DMS79 treated with DMSO at 0.1 percent for 48 hours (cell line): ENCODE measurements around the gene DGCR6L.
"Not testable (repeated sequence)": the region's sequence is repeated elsewhere in the genome, so short reads cannot be mapped to it uniquely, and the experiment has no call there.

Source experiments
- DNase-seq: peaks from one replicate; lab custom pipeline; 2025; lab: John Stamatoyannopoulos, UW

DGCR6L gene

DNA sequence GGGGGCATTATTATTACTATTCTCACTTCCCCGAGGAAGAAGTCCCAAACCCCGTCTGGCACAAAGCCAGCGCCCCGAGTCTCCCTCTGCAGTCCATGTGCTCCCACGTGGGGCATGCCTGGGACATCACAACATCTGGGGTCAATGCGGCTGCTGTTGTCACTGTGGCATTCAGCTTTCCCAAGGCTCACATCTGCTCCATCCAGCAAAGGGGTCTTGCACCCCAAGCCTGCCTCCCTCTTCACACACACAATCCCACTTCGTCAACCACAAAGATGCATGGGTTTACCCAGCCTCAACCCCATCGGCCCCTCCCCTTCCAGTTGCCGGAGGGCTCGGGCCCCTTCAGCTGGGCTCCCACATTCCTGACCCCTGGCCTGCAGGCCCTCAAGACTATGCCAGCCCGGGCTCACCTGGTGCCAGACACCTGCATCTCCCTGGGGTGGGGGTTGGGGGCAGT lies 28.2 kb downstream of the DGCR6L start:
- DNase-seq: no peak

GRCh38 chr22:20291249-20291586 lies 28.6 kb downstream of the DGCR6L start:
- DNase-seq: no peak

- no peak for DNase-seq
Measured at GRCh38 chr22:20290578-20291248, 29.1 kb downstream of the DGCR6L start.

DNA sequence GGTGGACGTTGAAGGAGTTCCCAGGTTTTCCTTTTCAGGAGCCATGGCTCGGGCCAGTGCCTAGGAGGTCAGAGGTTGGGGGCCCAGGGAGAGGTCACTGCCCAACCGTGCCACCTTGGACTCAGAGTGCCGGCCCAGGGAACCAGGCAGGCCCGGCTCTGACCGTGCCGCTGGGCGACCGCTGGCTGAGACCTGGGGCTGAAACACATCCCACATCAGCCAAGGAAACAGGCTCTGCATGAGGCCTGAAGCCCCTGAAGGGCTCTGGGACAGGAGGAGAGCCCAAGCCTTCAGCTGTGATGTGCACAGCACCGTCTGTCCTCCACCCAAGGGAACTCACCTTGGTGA lies 29.8 kb downstream of the DGCR6L start:
- no peak for DNase-seq

DNA sequence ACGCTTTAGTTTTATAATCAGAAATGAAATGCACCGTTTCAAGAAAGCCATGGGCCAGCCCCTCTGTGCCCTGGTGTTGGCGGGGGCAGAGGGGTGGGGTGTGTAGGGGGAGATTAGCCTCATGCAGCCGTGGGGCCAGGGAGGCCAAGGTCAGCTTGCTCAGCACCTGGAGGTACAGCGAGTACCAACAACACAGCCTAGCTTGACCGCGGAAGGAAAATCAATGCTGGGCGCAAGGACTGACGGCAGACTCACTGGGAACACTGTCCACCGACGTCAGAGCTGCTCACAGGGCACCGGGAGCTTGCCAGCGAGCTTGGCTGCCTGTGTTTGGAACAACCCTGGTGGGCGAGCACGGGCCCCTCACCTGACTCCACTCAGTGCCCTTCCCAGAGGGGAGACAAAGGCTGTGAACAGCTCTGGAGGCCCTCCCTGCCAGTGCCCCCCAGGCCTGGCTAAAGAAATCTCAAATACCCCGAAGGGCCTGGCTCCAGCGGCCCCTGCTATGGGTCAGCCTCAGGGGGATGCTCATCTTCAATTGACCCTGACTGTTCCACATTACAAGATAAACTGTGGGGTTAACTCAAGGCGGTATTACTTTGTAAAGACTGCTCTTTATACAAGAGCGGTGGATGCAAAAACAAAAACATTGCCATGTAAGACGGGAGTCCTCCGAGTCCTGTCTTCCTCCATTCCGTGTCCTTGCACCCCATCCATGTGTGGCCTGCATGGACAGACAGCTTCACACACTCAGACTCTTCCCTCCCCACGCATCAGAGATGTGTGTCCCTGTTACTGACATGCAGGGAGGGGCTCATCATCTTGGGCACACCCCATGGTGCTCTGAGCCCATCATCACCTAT lies 30.4 kb downstream of the DGCR6L start:
- not testable (repeated sequence) for DNase-seq

DNA sequence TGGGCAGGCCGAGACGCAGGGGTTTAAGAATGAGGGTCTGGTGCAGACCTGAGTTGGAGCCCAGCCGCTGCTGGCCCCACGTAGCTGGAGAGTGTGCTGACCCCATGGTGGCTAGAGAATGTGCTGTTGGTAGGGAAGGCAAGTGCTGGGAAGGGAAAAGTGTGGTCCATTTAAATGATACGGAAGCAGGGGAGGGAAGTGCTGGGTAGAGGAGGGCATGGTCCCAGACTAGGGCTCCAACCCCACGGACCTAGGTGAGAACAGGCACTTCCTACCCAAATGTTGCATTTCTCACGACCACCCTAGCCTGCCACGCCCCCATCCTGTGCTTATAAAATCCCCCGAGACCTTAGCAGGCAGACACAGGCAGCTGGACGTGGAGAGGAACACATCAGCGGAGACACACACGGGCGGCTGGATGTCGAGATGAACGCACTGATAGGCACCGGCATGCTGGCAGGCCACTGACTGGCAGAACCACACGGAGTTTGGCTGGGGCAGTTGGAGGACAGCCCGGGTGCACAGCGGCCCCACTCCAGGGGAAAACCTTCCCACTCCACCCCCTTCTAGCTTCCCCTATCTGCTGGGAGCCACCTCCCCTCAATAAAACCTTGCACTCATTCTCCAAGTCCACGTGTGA lies 33.0 kb downstream of the DGCR6L start:
- not testable (repeated sequence) for DNase-seq

- not testable (repeated sequence) for DNase-seq
Measured at GRCh38 chr22:20286312-20286660, 33.6 kb downstream of the DGCR6L start.

GRCh38 chr22:20285473-20286311 lies 34.2 kb downstream of the DGCR6L start:
- DNase-seq: not testable (repeated sequence)

- no peak for DNase-seq
Measured at GRCh38 chr22:20284471-20285086, 35.3 kb downstream of the DGCR6L start.

GRCh38 chr22:20283674-20284066 lies 36.2 kb downstream of the DGCR6L start:
- no peak for DNase-seq

DNA sequence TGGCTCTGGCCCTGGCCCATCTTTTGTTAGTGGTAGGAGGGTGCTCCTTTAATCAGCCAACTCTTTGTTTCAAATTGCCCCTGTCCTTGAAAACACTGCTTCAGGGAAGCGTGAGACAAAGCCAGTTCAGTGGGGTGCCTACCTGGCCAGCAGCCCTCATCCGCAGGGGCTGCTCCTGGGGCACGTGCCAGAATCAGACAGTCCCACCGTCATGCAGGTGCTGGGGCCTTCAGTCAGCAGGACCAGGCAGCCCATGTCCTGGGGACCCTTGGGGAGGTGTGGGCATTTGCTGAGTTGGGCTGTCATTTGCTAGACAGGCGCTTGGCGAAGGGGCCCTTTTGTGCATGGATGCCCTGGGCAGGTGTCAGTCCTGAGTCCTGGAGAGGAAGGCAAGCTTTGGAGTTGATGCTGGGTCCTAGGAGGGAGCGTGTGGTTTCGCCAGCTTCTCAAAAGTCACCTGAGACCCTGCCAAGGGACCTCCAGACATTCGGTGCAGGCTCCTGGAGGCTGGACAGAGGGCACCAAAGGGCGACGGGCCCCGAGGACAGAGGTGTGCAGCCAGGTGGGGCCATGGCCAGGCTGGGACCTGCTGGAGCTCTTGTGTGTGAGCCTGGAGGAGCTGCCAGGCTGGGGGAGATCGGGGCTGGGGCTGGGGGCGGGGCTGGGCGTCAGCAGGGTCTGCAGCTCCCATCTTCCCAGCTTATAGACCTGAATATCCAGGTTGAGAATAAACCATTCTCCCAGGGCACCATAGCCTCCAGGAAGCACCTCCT lies 36.8 kb downstream of the DGCR6L start:
- no peak for DNase-seq

DNA sequence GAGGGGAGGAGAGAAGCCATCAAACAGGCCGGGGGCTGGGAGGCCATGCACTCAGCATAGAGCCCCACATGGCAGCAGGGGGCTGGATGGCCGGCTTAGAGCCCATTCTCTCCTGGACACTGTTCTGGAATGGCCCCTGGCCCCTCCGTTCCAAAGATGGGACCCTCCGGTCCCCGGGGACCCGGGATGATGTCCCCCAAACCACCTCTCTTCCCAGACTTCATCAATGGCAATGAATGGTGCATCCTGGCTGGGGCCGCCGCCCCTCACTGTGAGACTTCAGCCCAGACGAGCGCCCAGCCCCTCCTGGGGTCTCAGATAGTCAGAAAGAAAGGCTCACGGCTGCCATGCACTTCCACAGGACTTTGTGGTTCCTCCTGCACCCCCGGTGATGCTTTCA lies 38.0 kb downstream of the DGCR6L start:
- DNase-seq: no peak

- DNase-seq: not testable (repeated sequence)
Measured at GRCh38 chr22:20281473-20281872, 38.4 kb downstream of the DGCR6L start.

- no peak for DNase-seq
Measured at GRCh38 chr22:20280866-20281265, 39.0 kb downstream of the DGCR6L start.

DNA sequence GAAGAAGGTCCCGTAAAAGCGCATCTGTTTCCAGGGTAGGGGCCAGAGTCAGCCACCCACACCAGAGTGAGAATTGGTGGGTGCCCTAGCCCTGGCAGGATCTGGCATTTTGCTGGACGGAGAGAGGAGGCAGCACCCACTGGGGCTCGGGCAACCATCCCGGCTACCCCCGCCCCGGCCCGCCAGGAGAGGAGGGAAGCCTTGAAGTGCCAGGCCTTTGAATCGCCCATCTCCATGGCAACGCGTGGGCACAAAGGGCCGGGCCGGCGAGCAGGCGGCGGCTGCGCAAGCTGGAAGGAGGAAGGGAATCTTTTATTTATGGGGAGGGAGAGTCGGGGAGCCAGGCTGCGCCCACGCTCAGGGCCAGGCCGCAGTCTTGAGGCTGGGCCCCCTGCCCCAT lies 39.7 kb downstream of the DGCR6L start:
- DNase-seq: not testable (repeated sequence)

DNA sequence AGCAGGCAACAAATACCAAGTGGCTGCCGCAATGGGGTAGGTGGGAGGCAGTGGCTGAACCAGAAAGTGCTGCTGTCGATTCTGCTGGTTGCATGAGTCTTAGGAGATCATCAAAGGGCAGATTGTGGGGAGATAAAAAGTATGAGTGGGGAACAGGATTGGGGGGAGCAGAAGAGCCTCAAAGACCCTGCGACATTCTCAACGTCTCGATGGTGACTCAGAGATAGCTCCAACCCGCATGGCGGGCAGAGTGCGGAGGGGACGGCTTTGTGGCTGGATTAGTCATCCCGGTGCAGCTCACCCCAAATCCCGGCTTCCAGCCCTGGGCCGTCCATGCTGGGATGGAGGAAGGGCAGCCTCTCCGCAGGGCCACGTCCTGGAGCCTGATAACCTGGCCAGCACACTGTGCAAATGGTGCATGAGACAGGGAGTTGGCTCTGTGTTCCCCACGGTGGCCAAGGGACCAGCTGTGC lies 40.2 kb downstream of the DGCR6L start:
- no peak for DNase-seq

GRCh38 chr22:20278726-20279490 lies 41.0 kb downstream of the DGCR6L start:
- not testable (repeated sequence) for DNase-seq

DNA sequence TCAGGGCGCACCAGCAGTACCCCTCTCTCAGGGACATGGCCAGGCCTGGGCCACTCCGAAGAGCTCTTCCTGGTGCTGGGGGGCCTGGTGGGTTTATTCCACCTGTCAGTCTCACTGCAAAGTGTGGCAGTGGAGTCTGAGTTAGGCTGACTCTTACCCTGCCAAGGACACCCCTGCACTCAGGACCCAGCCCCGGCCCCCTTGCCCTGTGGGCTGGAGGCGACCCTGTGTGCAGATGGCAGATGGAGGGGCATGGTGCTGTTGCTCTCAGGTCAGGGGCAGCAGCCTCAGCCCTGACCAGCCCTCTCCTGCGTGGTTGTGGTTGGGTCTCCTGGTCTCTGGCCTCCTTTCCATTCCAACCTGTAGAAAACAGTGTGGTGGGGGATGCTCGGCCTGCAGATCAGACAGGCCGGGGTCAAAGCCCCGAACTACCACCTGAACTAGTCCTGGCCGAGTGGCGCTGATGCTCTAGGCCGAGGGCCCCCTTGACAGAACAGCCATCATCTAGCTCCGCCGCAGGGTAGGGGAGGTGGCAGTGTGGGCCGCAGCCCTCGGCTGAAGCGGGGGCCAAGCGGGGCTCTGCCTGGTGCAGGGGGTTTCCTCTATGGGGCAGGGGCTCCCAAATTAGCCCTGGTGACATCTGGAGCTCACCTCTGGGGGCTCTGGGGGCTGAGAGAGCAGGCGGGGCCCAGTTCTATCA lies 41.8 kb downstream of the DGCR6L start:
- not testable (repeated sequence) for DNase-seq

DNA sequence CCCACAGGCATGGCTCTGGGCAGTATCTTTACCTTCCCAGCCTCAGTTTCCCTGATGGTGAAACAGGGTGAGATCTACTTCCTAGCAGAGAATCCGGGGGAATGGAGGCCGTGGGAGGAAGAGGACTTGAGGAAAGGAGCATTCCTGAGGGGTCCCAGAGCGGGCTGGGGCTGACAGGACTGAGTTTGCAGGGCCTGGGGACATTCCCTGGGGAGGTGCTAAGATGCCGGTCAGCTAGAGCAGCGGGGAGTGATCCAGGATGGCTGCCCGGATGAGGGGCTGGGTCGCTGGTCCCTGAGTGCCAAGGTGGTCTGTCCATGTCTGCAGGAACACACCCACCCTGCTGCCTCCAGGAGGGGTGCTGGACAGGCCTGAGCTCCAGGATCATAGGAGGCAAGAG lies 43.4 kb downstream of the DGCR6L start:
- no peak for DNase-seq
